Measurements from ENCODE around the gene TLL1.

Gene TLL1

GRCh38 chr4:166042510-166043055, 169.5 kb downstream of the TLL1 start:
- in situ Hi-C loops (cut with HindIII; ENCODE audit: low sequenced_read_pairs): no loop called here
- DNase-seq (ENCODE audit: low read depth): no peak
- no peak overlapping the region for H3K4me3 ChIP-seq (ENCODE audit: low read depth, low read length)
- no peak for TF ChIP-seq CTCF (IDR thresholded peaks at IDR 0.05; ENCODE audit: low read depth, low read length, missing control alignments)

GRCh38 chr4:166043801-166044200, 170.8 kb downstream of the TLL1 start:
- in situ Hi-C loops (cut with HindIII; ENCODE audit: low sequenced_read_pairs): no loop called here
- no peak for TF ChIP-seq CTCF (IDR thresholded peaks at IDR 0.05; ENCODE audit: low read depth, low read length, missing control alignments)
- DNase-seq (ENCODE audit: low read depth): no peak
- H3K4me3 ChIP-seq (ENCODE audit: low read depth, low read length): no peak overlapping the region

GRCh38 chr4:166044871-166045270, 171.8 kb downstream of the TLL1 start:
- H3K4me3 ChIP-seq (ENCODE audit: low read depth, low read length): no peak overlapping the region
- in situ Hi-C loops (cut with HindIII; ENCODE audit: low sequenced_read_pairs): no loop called here
- DNase-seq (ENCODE audit: low read depth): no peak
- no peak for TF ChIP-seq CTCF (IDR thresholded peaks at IDR 0.05; ENCODE audit: low read depth, low read length, missing control alignments)

- TF ChIP-seq CTCF (IDR thresholded peaks at IDR 0.05; ENCODE audit: low read depth, low read length, missing control alignments): no peak
- in situ Hi-C loops (cut with HindIII; ENCODE audit: low sequenced_read_pairs): no loop called here
- no peak for DNase-seq (ENCODE audit: low read depth)
- no peak overlapping the region for H3K4me3 ChIP-seq (ENCODE audit: low read depth, low read length)
Measured at GRCh38 chr4:166045457-166045856, 172.4 kb downstream of the TLL1 start.

GRCh38 chr4:166049036-166049435, 176.0 kb downstream of the TLL1 start:
- no peak for DNase-seq (ENCODE audit: low read depth)
- TF ChIP-seq CTCF (IDR thresholded peaks at IDR 0.05; ENCODE audit: low read depth, low read length, missing control alignments): no peak
- H3K4me3 ChIP-seq (ENCODE audit: low read depth, low read length): no peak overlapping the region
- in situ Hi-C loops (cut with HindIII; ENCODE audit: low sequenced_read_pairs): no loop called here

GRCh38 chr4:166064721-166065120, 191.7 kb downstream of the TLL1 start:
- no peak for TF ChIP-seq CTCF (IDR thresholded peaks at IDR 0.05; ENCODE audit: low read depth, low read length, missing control alignments)
- no peak for DNase-seq (ENCODE audit: low read depth)
- in situ Hi-C loops (cut with HindIII; ENCODE audit: low sequenced_read_pairs): no loop called here

GRCh38 chr4:166065324-166065723, 192.3 kb downstream of the TLL1 start:
- in situ Hi-C loops (cut with HindIII; ENCODE audit: low sequenced_read_pairs): no loop called here
- no peak for DNase-seq (ENCODE audit: low read depth)
- TF ChIP-seq CTCF (IDR thresholded peaks at IDR 0.05; ENCODE audit: low read depth, low read length, missing control alignments): no peak
- no peak overlapping the region for H3K4me3 ChIP-seq (ENCODE audit: low read depth, low read length)

More at GRCh38 chr4:166064721-166065120, 191.7 kb downstream of the TLL1 start:
- H3K4me3 ChIP-seq (ENCODE audit: low read depth, low read length): no peak overlapping the region
